Stimulated activated CD4-positive, alpha-beta T cell treated with anti-CD3 and anti-CD28 coated beads, Interleukin-1b, Interleukin-23, amount 100 ng/mL, for 48 hours (primary cell): Measurements from ENCODE around the gene GSG1L.
"Not testable (repeated sequence)": the region's sequence is repeated elsewhere in the genome, so short reads cannot be mapped to it uniquely, and the experiment has no call there.

Experiments used
- DNase-seq: peaks from one replicate; pipeline ENCODE4 v3.0.0-alpha.2; 2020

The GSG1L gene

DNA sequence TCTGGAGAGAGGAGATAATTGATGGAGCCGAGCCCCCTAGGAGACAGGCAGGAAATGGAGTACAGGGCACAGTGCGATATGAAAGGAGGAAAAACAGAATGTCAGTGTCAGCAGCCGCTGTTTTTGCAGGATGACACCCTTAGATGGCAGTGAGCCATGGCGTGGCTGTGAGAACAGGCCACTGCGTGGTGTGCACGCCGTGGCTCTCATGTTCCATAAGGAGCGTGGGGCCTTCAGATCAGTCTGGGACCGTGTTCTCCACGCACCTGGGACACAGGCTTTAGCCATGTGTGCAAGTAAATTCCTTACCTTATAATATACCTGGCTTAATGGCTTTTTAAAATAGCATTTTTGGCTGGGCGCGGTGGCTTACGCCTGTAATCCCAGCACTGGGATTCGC, 315.6 kb downstream of the GSG1L start:
- DNase-seq: no peak

DNA sequence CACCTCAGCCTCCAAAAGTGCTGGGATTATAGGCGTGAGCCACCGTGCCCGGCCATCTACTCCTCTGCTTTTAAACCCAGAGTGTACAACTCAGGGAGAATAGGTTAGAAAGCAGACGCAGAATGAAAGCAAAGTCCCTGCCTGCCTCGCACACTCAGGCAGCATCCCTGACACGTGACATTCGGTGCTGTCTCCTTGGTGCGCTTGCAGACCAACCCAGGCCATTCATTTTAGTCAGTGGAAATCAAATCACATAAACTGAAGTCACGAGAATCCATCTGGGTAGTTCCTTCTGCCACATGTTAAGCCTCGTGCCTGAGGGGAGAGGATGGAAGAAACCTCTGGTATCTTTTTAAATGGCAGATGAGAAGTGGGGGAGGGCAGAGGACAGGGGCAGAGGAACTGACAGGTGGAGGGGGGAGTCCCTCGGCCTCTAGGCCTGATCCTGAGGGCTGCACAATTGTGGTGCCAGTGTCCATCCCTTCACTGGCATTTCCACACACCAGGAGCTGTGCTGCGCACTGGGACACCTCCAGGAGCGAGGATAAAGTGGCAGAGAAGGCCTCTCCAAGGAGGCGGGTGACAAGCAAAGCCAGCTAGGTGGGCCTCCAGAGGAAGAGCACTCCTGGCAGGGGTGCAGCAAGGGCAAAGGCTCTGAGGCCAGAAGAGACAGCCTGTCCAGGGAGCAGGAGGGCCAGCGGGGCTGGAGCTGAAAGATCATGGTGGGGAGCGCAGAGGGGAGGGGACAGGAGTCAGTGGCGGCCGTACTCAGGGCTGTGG, 317.2 kb downstream of the GSG1L start:
- DNase-seq: no peak

- DNase-seq: no peak
Observed at GRCh38 chr16:27745348-27745747, 318.2 kb downstream of the GSG1L start.

- DNase-seq: no peak
Observed at GRCh38 chr16:27743963-27744362, 319.6 kb downstream of the GSG1L start.

GRCh38 chr16:27743001-27743400, 320.5 kb downstream of the GSG1L start:
- DNase-seq: not testable (repeated sequence)

DNA sequence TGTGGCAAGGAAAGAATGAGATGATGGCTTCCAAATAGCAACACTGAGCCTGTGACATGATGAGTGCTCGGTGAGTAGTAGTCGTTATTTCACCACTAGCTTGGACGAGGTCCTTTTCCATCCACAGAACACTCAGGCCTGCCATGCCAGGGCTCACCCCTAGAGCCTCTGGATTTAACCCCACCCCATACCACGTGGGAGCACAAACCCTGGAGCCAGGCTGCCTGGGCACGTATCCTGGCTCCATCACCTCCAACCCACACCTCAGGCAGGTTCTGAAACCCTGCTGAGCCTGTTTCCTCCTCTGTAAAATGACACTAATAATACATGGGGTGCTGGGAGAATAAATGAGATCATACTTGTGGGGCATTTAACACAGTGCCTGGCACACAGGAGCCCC, 321.2 kb downstream of the GSG1L start:
- no peak for DNase-seq

DNA sequence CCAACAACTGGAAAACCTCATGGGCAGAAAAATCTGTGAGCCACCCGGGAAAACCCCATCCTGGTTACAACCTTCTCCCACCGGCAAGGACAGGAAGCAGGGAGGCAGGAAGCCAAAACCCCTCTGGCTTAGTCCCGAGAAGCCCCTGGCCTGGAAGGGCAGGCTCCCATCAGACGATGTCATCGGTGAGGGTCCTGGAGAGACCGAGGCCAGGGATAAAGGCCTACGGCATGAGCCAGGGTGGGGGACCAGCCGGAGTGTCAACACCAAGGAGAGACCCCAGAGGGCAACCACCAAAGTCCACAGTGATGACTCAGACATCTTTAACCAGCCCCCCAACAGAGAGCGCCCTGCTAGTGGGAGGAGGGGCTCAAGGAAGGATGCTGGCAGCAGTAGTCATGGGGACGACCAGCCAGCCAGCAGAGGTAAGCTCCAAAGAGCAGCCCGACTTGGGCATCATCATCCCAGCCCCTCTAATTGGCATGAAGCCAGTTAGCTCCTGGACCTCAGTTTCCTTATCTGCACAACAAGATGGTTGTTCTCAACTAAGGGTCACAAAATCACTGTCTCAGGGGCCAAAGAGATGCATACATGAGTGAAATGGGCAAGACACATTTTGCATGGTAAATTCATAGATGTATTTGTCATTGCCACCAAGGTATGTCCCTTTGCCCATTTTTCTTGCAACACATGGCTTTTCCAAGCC, 322.9 kb downstream of the GSG1L start:
- DNase-seq: no peak

GRCh38 chr16:27739606-27740357, 323.7 kb downstream of the GSG1L start:
- no peak for DNase-seq

DNA sequence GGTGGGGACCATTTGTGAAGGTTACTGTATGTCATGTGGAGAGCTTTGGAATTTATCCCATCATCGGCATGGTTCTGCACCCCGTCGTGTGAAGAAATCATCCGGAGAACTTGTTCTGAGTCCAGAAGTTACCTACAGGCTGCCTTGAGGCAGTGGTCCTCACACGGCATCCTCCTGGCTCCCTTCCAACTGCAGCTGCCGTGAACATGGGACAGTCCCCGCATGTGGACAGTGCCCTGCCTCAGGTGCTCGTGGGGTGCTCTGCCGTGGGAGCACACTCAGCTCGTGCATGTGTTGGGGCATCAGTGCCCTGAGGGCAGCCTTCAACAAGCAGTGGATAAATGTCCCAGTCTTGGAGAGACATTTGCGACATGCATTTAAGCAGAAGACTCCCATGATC, 324.9 kb downstream of the GSG1L start:
- no peak for DNase-seq
